HL-60/S4 treated with retinoic acid at 250 ng/mL for 4 days and 3 days (cell line): Measurements from ENCODE around the gene BEGAIN.

ENCODE experiments used
- in situ Hi-C: fragments of 300-500 bp; cut with MboI; formaldehyde crosslinking; loops from 2 replicates; pipeline ENCODE4 v1.7.0; 2022; ENCODE audit warnings: low sequenced_read_pairs

The BEGAIN gene

DNA sequence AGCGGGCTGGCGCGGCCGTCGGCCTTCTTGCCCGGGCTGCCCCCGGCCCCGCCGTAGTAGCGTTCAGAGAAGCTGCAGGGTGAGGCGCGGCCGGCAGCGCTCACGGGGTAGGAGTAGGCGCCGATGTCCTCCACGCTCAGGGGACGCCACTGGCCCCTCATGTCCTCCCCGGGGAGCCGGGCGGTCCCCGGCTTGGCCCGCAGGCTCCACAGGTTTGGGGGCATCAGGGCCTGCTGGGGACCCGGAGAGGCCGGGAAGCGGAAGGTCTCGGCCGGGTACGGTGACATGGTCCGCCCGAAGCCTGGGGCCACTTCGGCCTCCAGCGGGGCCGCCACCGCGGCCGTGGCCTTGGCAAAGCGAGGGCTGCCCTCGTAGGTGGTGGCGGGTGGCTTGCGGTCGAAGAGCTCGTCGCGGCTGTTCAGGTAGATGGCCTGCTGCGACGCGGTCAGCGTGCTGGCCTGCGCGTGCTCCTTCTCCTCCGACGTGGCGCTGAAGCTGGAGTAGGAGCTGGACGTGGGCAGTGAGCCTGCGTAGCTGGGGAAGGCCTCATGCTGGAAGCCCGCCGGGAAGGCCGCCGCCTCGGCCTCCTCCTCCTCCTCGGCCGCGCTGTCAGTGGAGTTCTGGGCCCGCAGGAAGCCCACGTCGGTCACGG lies 48.7 kb downstream of the BEGAIN start:
- in situ Hi-C loops: loop anchor here (10.0 kb wide), 1 partner anchor 106 kb away; no protein-coding TSS in a partner anchor

DNA sequence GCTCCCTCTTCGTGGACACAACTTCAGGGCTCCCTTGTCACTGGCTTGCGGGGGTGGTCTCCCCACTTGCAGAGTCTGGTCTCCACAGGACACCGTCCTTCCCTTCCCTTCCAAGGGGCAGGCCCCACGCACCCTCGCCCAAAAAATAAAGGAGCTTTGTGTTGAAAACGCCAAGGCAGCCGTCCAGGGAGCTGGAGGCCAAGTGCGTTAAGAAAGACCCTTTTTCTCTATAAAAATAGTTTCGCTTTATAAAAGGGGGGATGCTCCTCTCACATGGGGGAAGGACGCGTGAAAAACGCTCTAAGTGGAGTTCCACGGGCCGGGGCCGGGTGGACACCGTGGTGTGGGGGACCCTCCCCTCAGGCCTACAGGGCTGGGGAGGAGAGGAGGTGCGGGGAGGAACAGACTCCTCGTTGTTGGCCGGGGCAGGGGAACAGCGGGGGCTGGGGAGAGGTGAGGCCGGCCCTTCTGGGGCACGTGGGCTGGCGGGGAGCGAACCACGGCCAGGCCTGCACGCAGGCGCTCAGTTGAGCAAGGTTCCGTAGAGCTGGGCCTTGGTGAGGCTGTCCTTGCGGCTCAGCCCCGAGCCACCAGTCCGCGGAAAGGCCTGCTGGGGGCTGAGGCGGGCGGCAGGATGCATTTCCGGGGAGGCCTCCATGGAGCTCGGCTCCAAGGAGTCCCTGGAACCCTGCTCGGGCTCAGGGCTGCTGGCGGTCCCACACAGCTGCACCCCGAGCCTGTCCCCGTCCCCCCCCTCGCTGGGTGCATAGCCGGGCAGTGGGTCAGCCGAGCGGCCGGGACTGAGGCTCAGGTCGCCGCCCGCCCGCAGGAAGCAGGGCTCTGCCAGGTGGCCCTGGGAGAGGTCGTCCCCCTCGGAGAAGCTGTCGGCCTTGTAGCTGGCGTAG lies 49.5 kb downstream of the BEGAIN start:
- in situ Hi-C loops: loop anchor here (10.0 kb wide), 1 partner anchor 107 kb away; no protein-coding TSS in a partner anchor

DNA sequence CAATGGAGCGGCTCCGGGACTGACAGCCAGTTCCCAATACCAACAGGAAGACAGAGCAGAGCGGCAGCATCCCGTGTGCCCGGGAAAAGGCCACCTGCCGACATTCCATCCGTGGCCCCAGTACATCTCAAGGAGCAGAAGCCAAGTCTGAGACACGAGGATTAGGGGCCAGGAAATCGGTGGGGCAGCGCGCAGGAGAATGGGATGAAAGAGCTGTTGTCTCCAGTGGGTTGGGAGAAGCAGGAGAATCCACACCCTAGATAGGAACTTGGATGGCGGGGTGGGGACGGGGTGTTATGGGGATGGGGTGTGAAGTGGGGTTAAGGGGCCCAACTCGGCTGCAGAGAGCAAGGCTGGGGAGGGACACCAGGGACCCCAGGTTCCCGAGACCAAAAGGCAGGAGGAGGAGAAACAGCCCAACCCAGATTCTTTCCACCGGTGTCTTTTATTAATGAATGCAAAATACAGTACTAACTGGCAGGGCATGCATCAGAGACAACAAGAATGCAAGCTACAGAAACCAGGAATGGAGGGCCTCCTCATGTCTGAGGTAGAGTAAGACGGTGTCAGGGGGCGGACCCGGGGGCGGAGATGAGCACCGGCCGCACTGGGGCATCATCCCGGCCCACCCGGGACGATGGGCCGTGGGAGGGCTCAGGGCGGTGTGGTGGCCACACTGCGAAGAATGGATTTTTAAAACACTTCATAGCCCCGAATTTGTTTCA lies 50.3 kb downstream of the BEGAIN start:
- in situ Hi-C loops: loop anchor here (10.0 kb wide), 1 partner anchor 108 kb away; no protein-coding TSS in a partner anchor

DNA sequence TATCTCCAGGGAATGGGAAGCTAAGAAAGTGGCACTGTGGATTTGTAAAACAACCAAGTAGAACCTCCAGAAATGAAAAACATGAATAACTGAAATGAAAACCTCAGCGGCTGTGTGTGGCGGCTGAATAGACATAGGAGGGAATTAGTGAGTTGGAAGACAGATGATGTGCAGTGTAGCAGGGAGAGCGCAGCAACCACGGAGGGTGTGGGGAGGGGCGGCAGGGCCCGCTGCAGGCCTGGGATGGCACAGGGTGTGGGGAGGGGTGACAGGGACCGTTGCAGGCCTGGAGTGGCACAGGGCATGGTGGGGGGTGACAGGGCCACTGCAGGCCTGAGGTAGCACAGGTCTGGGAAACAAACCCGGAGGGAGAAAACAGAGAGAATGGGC lies 51.1 kb downstream of the BEGAIN start:
- in situ Hi-C loops: loop anchor here (10.0 kb wide), 1 partner anchor 109 kb away; no protein-coding TSS in a partner anchor

DNA sequence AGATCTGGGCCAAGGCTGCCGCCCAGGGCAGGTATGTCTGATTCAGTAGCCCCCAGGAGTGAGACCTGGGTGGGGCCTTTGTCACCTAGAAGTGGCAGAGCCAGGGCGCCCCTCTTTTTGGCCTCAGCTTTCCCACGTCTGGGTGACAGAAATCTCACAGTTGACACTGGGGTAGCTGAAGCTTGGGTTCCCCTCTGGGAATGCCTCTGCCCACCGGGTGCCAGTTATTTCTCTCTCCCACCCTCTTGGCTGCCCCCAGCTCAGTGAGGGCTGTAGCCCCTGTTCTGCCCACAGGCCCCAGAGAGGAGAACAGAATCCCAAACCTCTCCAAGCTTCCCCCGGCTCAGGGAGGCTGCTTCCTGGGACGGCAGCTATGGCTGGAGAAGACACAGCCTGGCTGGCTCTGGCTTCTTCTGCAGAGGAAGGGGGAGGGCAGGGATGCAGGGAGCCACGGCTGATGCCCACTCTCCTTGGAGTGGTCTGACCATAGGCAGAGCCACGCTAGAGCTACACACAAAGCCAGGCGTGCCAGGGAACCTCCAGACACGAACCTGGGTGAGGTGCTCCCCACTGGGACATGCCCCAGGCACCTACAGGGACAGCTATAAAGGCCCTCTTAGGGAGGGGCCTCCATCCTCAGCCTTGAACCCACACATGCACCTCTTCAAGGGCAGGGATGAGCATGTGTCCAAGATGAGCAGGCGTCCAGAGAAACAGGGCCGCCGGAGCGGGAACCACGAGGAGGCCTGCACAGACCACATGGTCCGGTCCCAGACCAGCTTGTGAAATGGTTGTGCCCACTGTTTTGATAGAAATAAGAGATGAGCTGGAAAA lies 51.7 kb downstream of the BEGAIN start:
- in situ Hi-C loops: loop anchor here (10.0 kb wide), 1 partner anchor 109 kb away; no protein-coding TSS in a partner anchor

DNA sequence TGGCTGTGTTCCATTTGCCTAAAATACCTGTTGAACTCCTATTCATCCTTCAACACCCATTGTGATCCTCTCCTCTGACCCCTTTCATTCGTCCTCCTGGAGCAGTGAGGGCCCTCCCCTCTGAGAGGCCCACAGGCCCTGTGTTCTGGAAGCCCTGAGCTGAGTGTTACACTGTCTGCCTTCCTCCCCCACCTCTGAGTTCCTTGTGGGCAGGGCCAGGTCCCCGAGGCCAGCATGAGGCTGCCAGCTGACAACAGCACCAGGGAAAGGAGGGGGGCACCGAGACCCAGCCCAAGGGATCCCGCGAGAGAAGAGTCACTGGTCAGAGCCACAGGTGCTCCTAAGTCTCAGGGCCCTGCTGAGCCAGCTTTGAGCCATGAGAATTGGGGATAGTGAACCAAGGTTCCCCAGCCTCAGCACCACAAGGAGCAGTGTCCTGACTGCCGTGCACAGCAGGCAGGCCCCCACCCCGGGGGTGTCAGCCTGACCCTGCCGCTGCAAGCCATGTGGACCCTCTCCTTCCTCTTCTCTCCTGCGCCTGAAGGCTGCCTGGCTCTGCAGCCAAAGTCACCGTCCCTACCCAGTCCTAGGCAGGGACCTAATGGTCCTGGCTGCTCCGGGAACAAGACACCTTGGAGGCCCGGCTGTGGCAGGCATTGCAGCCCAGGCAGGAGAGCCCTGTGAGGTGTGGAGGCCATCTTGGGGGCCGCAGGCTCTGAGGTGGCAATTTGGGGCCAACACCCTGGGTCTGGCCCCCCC lies 52.5 kb downstream of the BEGAIN start:
- in situ Hi-C loops: loop anchor here (10.0 kb wide), 1 partner anchor 110 kb away; no protein-coding TSS in a partner anchor

DNA sequence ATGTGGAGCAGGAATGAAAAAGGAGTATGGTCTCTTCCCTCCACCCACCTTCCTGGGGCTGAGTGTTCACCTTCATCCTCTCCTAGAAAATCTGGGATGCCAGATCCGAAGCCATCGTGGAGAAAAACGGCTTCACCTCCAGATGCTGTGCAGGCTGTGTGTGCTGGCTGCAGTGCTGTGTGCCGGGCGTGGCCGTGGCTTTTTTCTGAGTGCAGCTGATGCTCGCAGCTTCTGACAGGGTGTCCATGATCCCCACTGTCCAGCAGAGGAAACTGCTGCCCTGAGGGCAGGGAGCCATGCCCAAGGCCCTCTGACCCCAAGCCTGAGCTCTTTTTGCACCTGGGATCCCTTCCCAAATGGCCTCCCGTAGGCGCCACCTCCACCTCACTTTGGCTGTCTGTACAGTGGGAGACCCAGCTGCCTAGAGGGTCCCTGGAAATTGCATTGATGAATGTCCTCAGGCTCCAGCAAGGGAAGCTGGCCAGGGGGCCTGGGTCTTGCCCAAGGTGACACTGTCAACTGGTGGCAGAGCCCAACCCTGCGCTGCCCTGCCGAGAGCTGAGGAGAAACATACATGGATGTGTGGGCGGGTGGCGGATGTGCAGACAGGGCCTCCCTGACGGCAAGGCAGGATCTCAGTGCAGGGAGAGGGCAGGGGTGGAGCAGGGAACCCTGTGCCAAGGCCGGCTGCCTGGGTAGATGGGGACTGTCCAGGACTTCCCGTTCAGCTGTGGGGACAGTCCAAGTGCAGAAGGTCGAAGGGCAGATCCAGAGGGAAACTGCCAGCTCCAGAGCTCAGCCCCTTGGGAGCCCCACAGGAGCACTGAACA lies 53.3 kb downstream of the BEGAIN start:
- in situ Hi-C loops: loop anchor here (10.0 kb wide), 1 partner anchor 111 kb away; no protein-coding TSS in a partner anchor

DNA sequence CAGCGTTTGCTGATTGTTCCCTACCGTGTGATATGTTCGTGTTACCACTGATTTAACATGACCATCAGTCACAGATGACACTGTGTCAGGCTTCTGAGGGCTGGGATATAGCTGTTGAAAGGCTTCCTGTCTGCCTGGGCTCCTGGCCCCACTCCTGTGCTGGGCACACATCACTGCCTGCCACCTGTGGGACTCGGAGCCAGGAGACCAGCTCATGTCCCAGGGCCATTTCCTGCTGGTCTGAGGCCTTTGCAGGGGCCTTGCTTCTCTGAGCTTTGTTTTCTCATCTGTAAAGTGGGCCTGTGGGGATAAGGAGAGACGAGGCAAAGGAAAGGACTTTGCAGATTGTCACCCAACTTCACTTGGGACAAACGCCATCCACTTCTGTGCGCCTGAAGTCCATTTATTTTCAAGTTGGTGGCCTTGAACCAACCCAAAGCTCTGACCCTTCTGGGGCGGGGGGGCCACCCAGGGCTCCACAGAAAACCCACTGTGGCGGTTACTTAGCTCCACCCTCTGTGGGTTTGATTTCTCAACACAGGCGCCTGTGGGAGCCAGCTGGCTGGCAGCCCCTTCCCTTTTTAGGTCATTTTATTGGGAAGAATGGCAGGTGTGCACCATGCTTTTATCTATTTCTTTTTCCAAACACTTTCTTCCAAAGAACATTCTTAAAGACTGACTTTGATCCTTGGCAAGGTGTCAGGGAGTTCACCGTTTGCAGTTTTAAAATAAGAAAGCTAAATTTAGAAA lies 54.1 kb downstream of the BEGAIN start:
- in situ Hi-C loops: loop anchor here (10.0 kb wide), 1 partner anchor 112 kb away; no protein-coding TSS in a partner anchor

DNA sequence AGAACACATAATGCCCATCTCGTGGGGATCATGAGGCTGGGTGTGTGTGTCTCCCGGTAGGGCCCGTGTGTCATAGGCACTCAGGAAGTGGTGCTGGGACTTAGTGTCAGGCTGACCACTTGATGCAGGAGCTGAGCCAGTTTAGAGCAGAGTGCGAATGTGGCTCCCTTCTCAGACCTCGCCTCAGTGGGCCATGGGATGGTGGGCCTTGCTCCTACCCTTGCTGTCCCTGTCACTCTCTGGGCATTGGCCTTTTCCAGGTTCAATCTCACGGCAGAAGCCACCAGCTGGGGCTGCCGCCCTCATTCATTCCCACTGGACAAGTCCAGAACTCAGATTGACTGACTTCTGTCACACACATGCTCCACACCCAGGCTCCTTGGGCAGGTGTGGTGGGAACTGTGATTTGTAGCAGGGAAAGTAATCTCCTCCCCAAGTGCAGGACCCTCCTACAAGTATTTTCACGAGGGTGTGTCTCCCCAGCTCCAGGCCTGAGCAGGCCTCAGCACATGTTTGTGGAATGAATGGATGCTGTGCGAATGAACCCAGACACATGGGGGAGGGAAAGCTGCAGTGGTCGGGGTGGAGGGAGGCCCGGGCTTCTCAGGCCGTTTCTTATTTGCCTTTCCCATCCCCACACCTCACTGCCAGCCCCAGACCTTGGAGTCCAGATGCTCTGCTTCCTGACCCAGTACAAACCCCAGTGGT lies 54.9 kb downstream of the BEGAIN start:
- in situ Hi-C loops: loop anchor here (10.0 kb wide), 1 partner anchor 112 kb away; no protein-coding TSS in a partner anchor

DNA sequence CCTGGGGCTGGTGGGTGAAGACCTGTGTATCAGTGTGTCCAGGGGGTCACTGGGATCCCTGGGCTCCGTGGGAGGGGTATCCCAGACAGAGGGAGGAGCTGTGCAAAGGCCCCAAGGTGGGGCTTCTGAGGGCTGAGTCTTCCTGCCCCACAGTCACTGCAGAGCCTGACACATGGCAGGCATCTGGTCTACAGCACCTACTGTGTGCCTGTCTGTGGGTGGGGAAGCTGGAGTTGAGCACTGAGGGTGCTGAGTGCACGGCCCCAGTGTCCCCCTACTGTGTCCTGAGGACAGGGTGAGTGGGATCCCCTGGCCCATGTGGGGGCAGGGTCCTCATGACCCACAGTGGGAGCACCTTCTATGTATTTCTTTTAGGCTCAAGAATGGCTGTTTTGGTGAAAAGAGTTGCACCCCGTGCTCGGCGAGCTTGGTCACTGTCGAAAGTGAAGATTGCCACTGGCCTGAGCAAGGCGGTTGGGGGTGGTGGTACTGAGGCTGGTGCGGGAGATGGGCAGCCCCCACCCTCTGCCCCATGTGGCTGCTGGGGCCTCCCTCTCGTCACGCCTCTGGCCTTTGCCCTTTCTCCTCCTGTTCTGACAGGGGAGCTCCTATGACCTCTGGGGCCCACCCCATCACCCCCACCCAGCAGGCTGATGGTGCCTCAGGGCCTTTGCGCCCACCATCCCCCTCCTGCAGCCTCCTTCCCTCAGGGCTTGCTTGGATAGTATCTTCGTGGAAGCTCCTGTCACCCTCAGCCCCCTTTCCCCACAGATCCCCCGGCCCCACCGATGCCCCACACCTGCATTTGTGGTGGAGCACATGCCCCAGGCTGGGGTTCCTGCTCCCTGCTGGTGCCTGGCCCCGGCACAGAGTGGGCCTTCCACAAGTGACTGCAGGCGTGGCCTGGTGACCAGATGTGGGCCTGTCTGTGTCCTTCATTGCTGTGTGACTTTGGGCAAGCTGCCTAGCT lies 55.8 kb downstream of the BEGAIN start:
- in situ Hi-C loops: loop anchor here (10.0 kb wide), 1 partner anchor 113 kb away; no protein-coding TSS in a partner anchor

DNA sequence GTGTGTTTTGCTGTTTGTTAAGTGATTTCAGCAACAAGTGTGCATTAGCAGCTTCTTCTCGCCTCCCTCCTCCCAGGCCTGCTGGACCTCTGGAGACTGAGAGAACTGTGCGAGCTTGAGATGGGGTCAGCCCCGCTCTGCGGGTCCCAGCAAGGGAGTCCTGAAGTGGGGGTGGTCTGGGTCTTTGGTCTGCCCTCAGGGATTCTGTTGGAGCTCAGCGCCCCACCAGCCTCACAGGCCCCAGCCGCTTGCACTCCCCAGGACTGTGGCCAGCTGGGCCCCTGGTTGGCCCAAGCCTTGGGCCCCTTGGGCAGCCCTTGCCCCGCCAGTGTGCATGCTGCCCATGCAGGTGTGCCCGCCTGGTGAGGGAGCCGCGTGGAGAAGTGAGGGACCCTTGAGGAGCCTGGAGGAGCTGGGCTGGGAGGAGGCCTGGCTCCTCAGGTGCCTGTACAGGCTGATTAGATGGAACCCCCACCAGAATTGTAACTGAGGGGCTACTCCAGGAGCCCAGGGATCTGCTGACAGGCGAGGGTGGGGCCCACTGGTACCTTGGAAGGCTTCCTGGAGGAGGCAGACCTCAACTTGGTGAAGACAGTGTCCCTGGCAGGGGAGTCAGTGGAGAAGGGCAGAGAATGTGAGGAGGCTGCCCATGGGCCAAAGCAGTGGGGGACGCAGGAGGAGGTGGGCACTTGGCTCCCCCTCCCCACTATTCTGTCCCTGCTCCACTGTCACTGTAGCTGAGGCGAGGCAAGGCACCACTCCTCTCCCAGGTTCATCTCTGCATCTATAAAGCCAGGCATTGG lies 56.7 kb downstream of the BEGAIN start:
- in situ Hi-C loops: loop anchor here (10.0 kb wide), 1 partner anchor 114 kb away; no protein-coding TSS in a partner anchor

DNA sequence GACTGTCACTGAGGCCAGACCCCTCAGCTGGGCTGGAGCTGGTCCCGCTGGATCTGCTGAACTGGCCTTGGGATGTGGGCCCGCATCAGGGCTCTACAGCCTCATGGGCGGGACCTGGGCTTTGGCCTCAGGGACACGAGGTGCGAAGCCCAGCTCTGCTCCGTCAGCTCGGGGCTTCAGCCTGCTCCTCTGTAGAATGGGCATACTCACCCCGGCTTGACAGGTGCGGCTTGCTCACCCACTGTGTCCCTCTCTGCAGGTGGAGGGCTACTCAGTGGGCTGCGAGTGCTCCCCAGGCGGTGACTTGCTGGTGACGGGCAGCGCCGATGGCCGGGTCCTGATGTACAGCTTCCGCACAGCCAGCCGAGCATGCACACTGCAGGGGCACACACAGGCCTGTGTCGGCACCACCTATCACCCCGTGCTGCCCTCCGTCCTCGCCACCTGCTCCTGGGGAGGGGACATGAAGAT lies 57.6 kb downstream of the BEGAIN start:
- in situ Hi-C loops: loop anchor here (10.0 kb wide), 1 partner anchor 115 kb away; no protein-coding TSS in a partner anchor

DNA sequence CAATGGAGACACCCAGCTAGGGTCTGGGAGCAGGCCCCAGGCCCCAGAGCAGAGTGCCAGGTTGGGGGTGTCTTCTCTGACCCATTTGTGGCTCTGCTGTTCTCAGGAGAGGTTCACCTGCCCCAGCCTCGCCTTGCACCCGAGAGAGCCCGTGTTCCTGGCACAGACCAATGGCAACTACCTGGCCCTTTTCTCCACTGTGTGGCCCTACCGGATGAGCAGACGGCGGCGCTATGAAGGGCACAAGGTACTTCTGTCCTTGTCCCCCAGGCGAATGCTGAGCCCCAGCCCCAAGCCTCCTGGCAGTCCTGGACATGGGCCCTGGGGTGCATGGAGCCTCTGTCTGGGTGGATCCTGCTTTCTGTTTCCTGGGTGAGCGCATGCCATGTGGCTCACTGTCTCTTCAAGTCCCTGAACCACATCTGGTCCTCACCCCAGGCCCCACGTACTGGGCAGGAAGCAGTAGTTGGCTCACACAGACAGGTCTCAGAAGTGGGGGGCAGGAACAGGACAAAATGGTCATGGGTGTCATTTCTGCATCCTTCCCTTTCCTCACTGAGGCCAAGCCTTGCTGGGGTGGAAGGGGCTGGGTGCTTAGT lies 58.2 kb downstream of the BEGAIN start:
- in situ Hi-C loops: no loop called here

DNA sequence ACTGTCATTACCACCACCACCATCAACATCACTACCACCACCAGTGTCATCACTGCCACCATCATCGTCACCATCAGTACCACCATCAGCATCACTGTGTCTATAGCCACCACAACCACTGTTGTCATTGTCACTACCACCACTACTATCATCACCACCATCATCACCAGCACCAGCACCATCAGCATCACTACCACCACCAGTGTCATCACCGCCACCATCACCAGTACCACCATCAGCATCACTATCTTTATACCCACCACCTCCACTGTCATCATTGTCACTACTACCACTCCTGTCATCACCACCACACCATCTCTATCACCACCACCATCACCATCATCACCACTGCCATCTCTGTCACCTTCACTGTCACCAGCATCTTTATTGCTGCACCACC lies 60.6 kb downstream of the BEGAIN start:
- in situ Hi-C loops: no loop called here
